Fibroblast of the aortic adventitia (primary cell): ENCODE data around the gene TECTA. TPM values are rescaled to one million over a fixed set of nuclear protein-coding genes. Genes with fewer than 3 reads are reported as not detected.
"Not testable (repeated sequence)": the region's sequence is repeated elsewhere in the genome, so short reads cannot be mapped to it uniquely, and the experiment has no call there.

ENCODE experiments used
- DNase-seq: peaks from one replicate; pipeline ENCODE4 v3.0.0-alpha.2; 2010; ENCODE audit warnings: low read depth
- H3K4me3 ChIP-seq: 2 replicates; pipeline ENCODE4 v1.5.1; 2011; ENCODE audit warnings: low read depth, mild to moderate bottlenecking, control low read depth, low read length, moderate library complexity
- CTCF ChIP-seq: IDR thresholded peaks from 2 replicates; pipeline ENCODE4 v1.5.1; 2011; ENCODE audit warnings: mild to moderate bottlenecking, low read length, control low read depth, inconsistent platforms; ENCODE audit not compliant: insufficient read depth
- total RNA-seq: library from RNA; depleted of rRNA; stranded (reverse); fragments of >200 nt; gene quantifications from 2 replicates; pipeline ENCODE4 v1.2.3, GENCODE V29; 2012; ENCODE audit warnings: low replicate concordance

Gene TECTA
- total RNA-seq, 1 donor = 0.36 TPM

GRCh38 chr11:121154486-121155314, 53.7 kb downstream of the TECTA start:
- no peak for DNase-seq
- H3K4me3 ChIP-seq = no peak overlapping the region
- no peak for TF ChIP-seq CTCF

- DNase-seq = no peak
- TF ChIP-seq CTCF = no peak
- no peak overlapping the region for H3K4me3 ChIP-seq
Measured at GRCh38 chr11:121157756-121158155, 56.7 kb downstream of the TECTA start.

GRCh38 chr11:121159741-121160140, 58.7 kb downstream of the TECTA start:
- no peak for DNase-seq
- H3K4me3 ChIP-seq = no peak overlapping the region
- TF ChIP-seq CTCF = no peak

- H3K4me3 ChIP-seq = no peak overlapping the region
- no peak for DNase-seq
- TF ChIP-seq CTCF = no peak
Measured at GRCh38 chr11:121161349-121161917, 60.4 kb downstream of the TECTA start.

GRCh38 chr11:121163658-121164308, 62.7 kb downstream of the TECTA start:
- DNase-seq = no peak
- no peak for TF ChIP-seq CTCF
- H3K4me3 ChIP-seq = no peak overlapping the region

GRCh38 chr11:121177629-121178028, 76.6 kb downstream of the TECTA start:
- DNase-seq = not testable (repeated sequence)

GRCh38 chr11:121179306-121179705, 78.3 kb downstream of the TECTA start:
- no peak for TF ChIP-seq CTCF
- DNase-seq = no peak
- H3K4me3 ChIP-seq = no peak overlapping the region

More at GRCh38 chr11:121177629-121178028, 76.6 kb downstream of the TECTA start:
- H3K4me3 ChIP-seq = not testable (repeated sequence)
